Central memory CD4-positive, alpha-beta T cell (primary cell): ENCODE results near the gene CCDC148.
"Not testable (repeated sequence)": the region's sequence is repeated elsewhere in the genome, so short reads cannot be mapped to it uniquely, and the experiment has no call there.

Experiments
- DNase-seq: peaks from one replicate; pipeline ENCODE4 v3.0.0; 2022

Gene CCDC148

GRCh38 chr2:158276619-158277471 lies 179.7 kb downstream of the CCDC148 start:
- DNase-seq = no peak

- DNase-seq = no peak
Measured at GRCh38 chr2:158273791-158274190, 182.8 kb downstream of the CCDC148 start.

GRCh38 chr2:158270536-158270935 lies 186.0 kb downstream of the CCDC148 start:
- no peak for DNase-seq

DNA sequence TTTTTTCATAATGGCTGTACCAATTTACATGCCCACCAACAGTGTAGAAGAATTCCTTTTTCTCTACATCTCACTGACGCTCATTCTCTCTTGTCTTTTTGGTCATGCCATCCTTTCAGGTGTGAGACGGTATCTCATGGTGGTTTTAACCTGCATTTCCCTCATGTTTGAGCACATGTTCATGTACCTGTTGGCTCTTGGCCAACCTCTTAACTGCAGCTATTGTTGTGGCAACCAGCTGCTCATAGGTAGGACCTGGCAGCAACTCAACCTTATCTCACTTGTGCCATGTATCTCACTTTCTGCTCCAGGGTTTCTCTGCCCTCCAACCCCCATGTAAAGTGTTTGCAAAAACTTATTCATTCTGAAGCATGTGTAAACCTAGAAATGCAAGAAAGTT lies 187.4 kb downstream of the CCDC148 start:
- no peak for DNase-seq

DNA sequence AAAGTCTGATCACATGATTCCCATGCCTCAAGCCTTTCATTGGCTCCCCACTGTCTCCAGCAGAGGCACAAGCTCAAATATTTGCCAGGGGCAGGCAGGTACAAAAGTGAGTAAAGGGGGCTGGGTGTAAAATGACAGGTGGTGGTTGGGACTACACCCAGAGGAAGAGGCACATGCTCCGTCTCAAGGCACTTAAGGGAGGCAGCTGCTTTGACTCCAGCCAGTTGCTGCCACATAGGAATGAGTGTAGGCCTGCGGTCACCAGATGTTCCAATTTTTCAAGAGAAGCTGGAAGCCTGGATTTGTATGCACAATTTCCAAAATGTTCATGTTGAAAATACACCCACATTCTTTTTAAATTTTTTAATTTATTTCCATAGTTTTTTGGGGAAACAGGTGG lies 190.4 kb downstream of the CCDC148 start:
- DNase-seq = no peak

GRCh38 chr2:158255257-158255656 lies 201.3 kb downstream of the CCDC148 start:
- no peak for DNase-seq

GRCh38 chr2:158253170-158253569 lies 203.4 kb downstream of the CCDC148 start:
- DNase-seq = no peak

DNA sequence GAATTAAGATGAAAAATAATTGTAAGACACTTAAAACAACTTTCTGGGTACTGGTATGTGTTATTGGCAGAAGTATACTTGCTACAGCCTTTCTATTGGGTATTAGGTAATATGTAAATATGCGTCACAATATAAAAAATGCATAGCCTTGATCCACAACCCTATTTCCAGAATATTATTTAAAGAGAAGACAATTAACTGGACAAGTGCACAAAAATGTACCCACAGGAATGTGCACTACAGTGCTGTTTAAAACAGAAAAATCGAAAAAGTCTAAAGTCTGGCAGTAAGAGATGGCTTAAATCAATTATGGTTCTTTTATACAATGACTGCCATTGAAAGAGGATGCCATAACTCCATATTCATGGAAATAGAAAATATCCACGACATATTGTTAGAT lies 205.2 kb downstream of the CCDC148 start:
- DNase-seq = no peak

GRCh38 chr2:158243392-158243791 lies 213.2 kb downstream of the CCDC148 start:
- no peak for DNase-seq

GRCh38 chr2:158242280-158242679 lies 214.3 kb downstream of the CCDC148 start:
- no peak for DNase-seq

DNA sequence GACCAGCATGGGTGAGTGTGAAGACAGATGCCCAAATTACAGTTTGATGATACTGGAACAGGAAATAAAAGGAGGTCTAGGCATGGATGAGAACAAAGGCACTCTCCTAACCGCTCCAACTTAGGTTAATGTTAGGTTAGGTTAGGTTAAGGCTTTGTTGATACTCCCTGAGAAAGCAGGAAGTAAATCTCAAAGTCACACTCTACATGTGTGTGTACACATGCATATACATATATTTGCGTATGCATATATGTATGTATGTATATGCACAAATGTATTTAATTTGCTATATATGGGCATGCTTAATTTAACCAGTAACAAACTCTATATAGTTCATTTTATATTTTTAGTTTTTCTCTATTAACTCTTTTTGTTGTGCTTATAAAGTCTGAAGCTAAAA lies 215.6 kb downstream of the CCDC148 start:
- no peak for DNase-seq

GRCh38 chr2:158239271-158239670 lies 217.3 kb downstream of the CCDC148 start:
- no peak for DNase-seq

- DNase-seq = no peak
Measured at GRCh38 chr2:158234497-158234896, 222.1 kb downstream of the CCDC148 start.

DNA sequence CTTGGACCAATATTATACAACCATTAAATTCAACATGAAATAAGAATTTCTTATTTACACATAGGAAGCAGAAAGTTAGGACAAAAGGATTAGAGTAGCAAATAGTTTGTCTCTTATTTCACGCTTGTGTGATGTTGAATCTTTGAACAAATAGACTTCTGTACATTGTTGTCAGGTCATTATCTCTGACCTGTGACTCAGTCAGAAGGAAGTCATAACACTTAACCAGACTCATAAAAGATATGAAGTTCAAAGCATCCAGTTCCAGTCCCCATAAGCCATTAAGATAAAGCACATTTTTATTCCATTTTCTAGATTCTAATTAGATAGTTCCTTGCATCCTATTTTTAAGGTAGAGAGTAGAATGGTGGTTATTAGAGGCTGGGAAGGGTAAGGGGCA lies 224.1 kb downstream of the CCDC148 start:
- no peak for DNase-seq

GRCh38 chr2:158228943-158229508 lies 227.5 kb downstream of the CCDC148 start:
- no peak for DNase-seq

GRCh38 chr2:158223066-158223465 lies 233.5 kb downstream of the CCDC148 start:
- not testable (repeated sequence) for DNase-seq

DNA sequence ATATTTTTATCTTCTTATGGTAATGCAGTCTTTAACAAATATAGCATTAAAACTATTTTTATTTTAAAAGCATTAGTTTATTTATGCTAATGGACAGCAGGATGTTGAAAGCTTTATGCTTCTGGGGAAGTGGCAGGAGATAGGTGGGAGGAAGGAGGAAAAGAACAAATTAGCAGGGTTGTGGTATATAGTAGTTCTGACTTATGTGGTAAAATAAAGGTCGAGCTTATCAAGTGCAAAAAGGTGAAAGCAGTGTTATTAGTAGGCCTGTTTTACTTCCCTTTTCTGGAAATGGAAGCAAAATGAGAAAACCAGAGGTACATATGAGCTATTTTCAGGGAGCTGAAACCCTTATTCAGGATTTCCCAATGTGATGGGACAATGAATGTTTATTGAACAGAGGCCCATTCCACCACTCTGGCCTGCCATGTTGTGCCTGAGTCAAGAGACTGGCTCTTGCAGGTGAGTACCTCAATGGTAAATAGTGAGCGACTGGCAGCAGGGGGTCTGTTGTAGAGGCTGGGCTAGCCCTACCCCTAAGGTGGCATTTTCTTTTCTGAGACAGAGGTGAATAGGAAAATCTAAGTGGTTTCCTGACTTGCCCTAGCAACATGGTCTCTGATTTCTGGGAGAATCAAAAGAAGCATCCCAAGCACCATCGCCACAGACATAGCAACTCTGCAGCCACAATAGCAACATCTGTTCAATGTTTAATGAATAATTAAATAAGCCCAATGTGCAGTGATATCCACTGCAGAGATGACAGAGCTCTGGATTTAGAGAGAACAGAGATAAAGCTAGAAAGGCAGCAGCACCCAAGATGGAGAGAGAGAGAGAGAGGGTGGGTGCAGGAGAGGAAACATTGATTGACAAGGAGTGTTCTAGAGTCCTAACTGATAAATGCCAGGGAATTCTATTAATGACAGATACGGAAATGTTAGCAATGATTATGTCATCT lies 235.2 kb downstream of the CCDC148 start:
- DNase-seq = no peak

DNA sequence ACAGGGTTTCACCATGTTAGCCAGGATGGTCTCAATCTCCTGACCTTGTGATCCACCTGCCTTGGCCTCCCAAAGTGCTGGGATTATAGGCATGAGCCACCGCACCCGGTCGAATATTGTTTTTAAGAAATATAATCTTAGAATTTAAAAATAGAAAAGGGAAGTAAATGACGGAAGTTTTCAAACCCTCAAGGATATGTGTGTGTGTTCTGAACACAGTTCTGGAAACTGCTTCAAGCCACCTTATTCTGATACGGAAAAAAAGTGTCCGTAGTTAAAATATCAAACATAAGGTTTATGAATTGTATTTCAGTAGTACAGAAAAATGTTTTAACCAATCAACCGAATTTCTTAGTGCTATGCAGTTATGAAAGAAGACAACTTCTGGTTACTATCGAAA lies 239.0 kb downstream of the CCDC148 start:
- no peak for DNase-seq

- DNase-seq = no peak
Measured at GRCh38 chr2:158214431-158214830, 242.1 kb downstream of the CCDC148 start.

- DNase-seq = no peak
Measured at GRCh38 chr2:158213773-158214172, 242.8 kb downstream of the CCDC148 start.

DNA sequence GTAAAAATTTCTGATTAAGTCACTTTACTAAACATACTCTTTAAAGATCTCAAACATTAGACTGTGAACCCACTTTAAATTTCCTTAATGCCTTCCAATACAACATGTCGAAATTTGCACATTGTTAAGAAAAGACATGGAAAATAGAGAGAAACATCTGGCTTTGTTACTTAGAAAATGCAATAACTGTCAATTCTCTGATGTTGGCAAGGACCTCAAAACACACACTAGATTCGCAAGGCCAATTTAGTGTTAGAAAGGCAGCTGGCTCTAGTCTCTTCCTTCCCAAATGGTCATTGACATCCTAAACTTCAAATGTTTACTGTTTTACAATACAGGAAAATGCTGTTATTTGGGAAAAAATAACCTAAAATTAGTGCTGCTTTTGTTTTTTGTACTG lies 244.3 kb downstream of the CCDC148 start:
- DNase-seq = no peak

GRCh38 chr2:158211502-158211901 lies 245.1 kb downstream of the CCDC148 start:
- no peak for DNase-seq

DNA sequence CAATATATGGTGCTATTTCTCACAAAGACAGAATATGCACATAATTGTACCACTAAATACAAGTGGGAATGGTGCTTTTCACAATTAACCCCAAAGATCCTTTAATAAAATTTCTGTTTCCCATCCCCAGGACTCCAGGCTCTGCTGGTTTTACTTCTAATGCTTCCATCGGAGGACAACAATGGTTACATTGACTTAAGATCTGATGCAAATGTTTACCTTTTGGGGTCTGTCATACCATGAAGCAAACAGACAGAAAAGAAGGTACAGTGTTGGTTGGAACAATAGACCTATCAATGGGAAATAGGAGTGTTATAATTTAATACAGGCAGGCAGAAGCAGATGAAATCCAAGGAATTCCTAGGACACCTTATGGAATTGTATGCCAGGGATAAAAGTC lies 249.2 kb downstream of the CCDC148 start:
- no peak for DNase-seq
